Lower lobe of right lung (tissue), 2 donors: ENCODE results near the gene USP21. TPM values are rescaled to one million over a fixed set of nuclear protein-coding genes. Genes with fewer than 3 reads are reported as not detected.

Source experiments
- ATAC-seq, 2 donors: fragments of 200-7000 bp; cut with Tn5 transposase; one replicate each; pipeline ENCODE4 v1.9.1; 2020 to 2022; ENCODE audit warnings: mild to moderate bottlenecking in 2 of 2, moderate library complexity in 2 of 2
- DNase-seq: peaks from one replicate; pipeline ENCODE4 v3.0.0-alpha.2; 2020
- H3K27ac ChIP-seq: fragments of 200-600 bp; one replicate; pipeline ENCODE4 v1.8.0; 2022
- H3K27me3 ChIP-seq: fragments of 200-600 bp; one replicate; pipeline ENCODE4 v1.8.0; 2022; ENCODE audit warnings: low read depth
- H3K36me3 ChIP-seq: fragments of 200-600 bp; one replicate; pipeline ENCODE4 v1.8.0; 2022; ENCODE audit warnings: mild to moderate bottlenecking
- H3K4me1 ChIP-seq: fragments of 200-600 bp; one replicate; pipeline ENCODE4 v1.8.0; 2022
- H3K4me3 ChIP-seq: fragments of 200-600 bp; one replicate; pipeline ENCODE4 v1.8.0; 2022; ENCODE audit warnings: mild to moderate bottlenecking
- H3K9me3 ChIP-seq: fragments of 200-600 bp; one replicate; pipeline ENCODE4 v1.8.0; 2022
- CTCF ChIP-seq: fragments of 200-600 bp; IDR thresholded peaks from one replicate; pipeline ENCODE4 v1.8.0; 2022; ENCODE audit warnings: antibody characterized with exemption, mild to moderate bottlenecking
- intact Hi-C: fragments of 100-400 bp; cut with DNase I; formaldehyde crosslinking; loops from one replicate; pipeline ENCODE4 v1.11.0; 2022
- total RNA-seq: library from RNA; stranded (reverse); fragmentation: NEBNext Ultra II Directional; extraction: Animal tissue kit (Norgen Biotek cat#: 25700); gene quantifications from one replicate; pipeline ENCODE4 v1.2.1, GENCODE V29; 2021
- donor health status: DM: no; HTN: yes; CAD: no; lungs with severe emphysema.

Gene USP21
- total RNA-seq, 1 donor from 2014 or later = 32.2 TPM

- Histone ChIP-seq H3K27ac (peak overlapping the region; percentile 5), H3K36me3 (peaks cover 72% of the 10 kb centered on the region), H3K9me3 (no peaks in the 10 kb centered on the region), H3K4me1 (peaks cover 34% of the 10 kb centered on the region), H3K27me3 (no peaks in the 10 kb centered on the region), H3K4me3 (no peak overlapping the region)
- intact Hi-C loops = no loop called here
- DNase-seq = no peak
- TF ChIP-seq CTCF = no peak
- no peak for ATAC-seq
Observed at GRCh38 chr1:161172776-161173376, 13.6 kb downstream of the USP21 start.

GRCh38 chr1:161173711-161174110 is 14.4 kb downstream of the USP21 start:
- no peak overlapping the region for H3K4me3 ChIP-seq
- peaks cover 72% of the 10 kb centered on the region for H3K36me3 ChIP-seq
- H3K27ac ChIP-seq = peak overlapping the region; percentile 5
- no peak for ATAC-seq
- H3K9me3 ChIP-seq = no peaks in the 10 kb centered on the region
- no peak for TF ChIP-seq CTCF
- no peaks in the 10 kb centered on the region for H3K27me3 ChIP-seq
- intact Hi-C loops = no loop called here
- H3K4me1 ChIP-seq = peaks cover 38% of the 10 kb centered on the region
- no peak for DNase-seq

GRCh38 chr1:161174911-161175310 is 15.6 kb downstream of the USP21 start:
- intact Hi-C loops = no loop called here
- DNase-seq = no peak
- Histone ChIP-seq H3K27ac (no peak overlapping the region), H3K36me3 (peaks cover 61% of the 10 kb centered on the region), H3K4me3 (no peak overlapping the region), H3K9me3 (no peaks in the 10 kb centered on the region), H3K27me3 (no peaks in the 10 kb centered on the region), H3K4me1 (peaks cover 38% of the 10 kb centered on the region)
- no peak for ATAC-seq
- no peak for TF ChIP-seq CTCF

GRCh38 chr1:161175771-161176453 is 16.6 kb downstream of the USP21 start:
- peak overlapping the region; percentile 91 for H3K27ac ChIP-seq
- TF ChIP-seq CTCF = no peak
- H3K4me1 ChIP-seq = peaks cover 38% of the 10 kb centered on the region
- H3K9me3 ChIP-seq = no peaks in the 10 kb centered on the region
- H3K36me3 ChIP-seq = peaks cover 51% of the 10 kb centered on the region
- intact Hi-C loops = no loop called here
- DNase-seq = no peak
- ATAC-seq = no peak
- peak overlapping the region; percentile 80 for H3K4me3 ChIP-seq
- no peaks in the 10 kb centered on the region for H3K27me3 ChIP-seq

GRCh38 chr1:161176468-161177111 is 17.3 kb downstream of the USP21 start:
- TF ChIP-seq CTCF = no peak
- no peaks in the 10 kb centered on the region for H3K9me3 ChIP-seq
- peak overlapping the region; percentile 80 for H3K4me3 ChIP-seq
- ATAC-seq (peak; percentile 23 to 55), DNase-seq (no peak)
- peaks cover 44% of the 10 kb centered on the region for H3K36me3 ChIP-seq
- H3K27ac ChIP-seq = peak overlapping the region; percentile 91
- intact Hi-C loops = no loop called here
- H3K27me3 ChIP-seq = no peaks in the 10 kb centered on the region
- H3K4me1 ChIP-seq = peaks cover 38% of the 10 kb centered on the region
